GM19043 (cell line): Measurements from ENCODE around the gene ACVR1.

ENCODE experiments used
- ATAC-seq: cut with Tn5 transposase; IDR thresholded peaks from one replicate; pipeline ENCODE4 v1.9.1; 2021; ENCODE audit warnings: low read depth; ENCODE audit not compliant: unreplicated experiment

The ACVR1 gene

DNA sequence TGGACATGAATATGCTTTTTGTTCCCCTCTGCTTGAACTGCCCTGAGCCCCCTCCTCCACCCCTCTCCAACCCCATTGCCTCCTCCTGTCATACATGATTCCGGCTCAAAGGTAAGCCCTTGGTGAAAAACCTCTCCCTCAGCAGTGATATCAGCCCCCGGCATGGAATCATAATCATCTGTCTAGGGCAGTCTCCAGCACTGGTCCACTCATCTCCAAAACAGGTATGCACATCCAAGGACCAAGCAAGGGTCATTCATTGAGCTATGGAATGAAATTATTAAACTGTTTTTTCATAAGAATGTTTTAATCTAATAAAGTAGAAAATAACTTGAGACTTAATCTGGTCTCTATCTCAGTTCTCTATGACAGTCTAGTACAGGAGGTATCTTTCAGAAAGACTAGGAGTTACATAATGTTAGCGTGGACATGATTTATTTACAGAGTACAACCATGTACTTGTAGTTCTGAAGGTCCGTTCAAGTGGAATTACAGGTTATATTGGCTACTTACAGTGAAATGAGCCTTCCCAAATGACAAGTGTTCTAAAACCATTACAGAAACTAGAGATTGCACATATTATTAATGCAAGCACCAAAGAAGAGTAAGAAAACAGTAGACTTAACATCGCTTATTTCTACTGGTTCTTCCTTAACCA lies 75.2 kb downstream of the ACVR1 start:
- no peak for ATAC-seq

DNA sequence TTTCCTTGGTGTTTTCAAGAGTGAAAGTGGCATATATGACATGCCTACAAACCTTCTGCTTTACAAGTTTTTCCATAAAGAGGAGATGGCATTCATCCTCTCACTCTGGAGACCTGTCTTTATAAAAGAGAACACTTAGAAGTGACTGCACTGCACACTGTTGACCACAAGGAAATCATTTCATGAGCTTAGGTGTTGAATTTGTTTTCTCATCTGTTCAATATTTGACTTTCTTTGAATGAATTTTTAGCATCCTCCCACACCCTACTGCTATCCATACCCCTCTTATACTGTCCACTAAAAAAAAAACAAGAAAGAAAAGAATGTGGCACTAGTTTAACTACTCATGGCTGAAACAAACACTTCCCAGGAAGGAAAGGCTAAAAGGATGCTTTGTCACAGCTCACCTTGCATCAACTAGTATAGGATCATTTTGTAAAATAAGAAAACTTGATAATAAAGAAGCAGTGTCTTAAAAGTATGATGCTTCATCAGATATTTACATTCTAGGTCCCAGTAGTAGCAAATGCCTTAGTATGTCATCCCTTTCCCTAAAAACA lies 83.0 kb downstream of the ACVR1 start:
- ATAC-seq: no peak

DNA sequence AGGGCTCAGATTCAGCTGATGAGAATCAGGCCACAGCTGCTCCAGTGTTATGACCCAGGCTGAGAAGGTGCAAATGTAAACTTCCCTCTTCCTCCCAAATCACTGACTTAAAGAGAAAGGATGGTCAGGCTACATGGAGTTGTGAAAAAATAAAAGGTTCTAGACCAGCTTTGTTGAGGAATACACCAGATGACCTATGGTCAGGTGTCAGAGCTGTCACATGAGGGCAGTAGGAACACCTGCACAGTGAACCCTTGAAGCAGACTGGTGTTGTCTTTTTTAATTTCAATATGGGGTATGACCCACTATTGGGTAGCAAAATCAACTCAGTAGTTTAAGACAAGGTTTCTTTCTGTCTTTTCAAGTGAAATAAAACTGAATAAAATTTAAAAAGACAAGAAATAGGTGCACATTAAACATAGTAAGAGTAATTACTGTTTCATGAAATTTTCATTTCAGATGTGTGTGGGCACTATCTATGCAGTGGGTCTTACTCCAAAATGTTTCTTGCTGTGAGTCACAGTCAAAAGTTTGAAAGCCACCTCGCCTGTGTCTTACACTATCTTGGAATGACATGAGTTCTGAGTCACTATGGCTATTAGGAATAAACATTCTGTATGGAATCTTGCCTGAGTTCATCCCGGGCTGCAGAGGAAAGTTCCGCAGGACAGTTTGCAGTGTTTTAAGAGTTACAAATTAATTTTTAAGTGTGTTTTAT lies 83.6 kb downstream of the ACVR1 start:
- no peak for ATAC-seq

DNA sequence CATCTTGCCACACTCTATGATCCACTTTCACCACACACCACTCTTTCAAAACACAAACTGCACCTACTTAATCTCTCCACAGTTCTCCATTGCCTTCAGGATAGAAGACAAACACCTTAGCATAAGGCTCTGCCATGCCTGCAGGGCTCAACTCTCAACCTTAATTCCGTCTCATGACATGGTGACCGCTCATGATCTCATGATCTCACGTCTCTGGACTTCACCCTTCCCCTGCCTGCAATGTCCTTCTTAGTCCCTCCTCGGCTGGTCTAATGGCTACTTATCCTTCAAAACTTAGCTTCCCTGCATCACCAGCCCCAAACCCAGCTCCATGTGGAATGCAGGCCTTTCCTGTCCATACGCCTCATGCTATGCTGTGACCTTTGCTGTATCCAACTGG lies 85.3 kb downstream of the ACVR1 start:
- ATAC-seq: no peak

DNA sequence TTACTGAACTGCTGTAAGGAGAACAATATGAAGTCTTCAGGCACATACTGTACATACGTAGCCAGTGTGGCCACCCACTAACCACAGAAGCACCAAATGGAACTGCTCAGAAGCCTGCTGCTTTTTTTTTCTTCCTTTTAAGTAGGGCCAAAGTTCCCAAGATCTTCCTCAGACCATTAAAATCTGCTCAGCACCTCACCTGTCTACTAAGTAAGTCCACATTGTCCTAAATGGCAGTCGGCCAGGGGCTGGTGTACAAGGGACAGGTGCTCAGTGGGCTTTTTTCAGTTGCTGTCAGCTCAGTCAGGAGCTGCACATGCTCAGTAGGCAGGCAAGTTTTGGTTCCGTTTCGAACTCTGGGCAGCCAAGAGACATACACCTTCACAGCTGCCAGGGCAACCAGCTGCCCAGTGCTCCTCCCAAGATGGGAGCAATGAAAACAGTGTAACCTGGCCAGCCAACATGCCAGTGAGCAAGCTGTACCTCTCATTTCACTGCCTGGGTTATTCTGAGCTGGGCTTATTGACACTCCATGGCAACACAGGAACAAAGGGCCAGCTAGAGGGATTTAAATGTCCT lies 86.1 kb downstream of the ACVR1 start:
- no peak for ATAC-seq

DNA sequence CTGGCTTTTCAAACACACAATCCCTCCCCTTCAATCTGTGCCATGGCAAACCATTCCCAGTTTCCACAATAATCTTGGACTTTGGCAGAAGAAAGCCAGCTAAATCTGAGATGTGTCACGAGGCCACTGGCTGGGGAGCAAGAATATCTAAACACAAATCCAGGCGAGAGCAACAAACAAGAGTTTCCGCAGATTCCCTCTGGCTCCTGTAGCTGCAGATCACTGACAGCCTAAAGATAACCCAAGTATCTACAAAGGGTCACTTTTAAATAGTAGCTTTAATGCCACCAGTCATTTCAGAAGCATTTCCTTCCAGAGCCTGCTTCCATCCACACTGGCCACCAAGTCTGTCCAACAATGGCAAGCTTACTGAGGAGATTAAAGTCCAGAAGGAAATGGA lies 86.9 kb downstream of the ACVR1 start:
- no peak for ATAC-seq

DNA sequence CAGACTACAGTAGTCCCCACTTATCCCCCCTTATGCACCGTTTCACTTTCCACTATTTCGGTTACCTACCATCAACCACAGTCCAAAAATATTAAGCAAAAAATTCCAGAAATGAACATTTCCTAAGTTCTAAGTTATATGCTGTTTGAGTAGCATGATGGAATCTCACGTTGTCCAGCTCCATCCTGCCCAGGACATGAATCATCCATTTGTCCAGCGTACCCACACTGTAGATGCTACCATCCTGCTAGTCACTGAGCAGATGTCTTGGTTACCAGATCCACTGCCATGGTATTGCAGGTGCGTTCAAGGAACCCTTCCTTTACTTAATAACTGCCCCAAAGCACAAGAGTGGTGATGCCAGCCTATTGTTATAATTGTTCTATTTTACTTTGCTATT lies 87.9 kb downstream of the ACVR1 start:
- no peak for ATAC-seq

DNA sequence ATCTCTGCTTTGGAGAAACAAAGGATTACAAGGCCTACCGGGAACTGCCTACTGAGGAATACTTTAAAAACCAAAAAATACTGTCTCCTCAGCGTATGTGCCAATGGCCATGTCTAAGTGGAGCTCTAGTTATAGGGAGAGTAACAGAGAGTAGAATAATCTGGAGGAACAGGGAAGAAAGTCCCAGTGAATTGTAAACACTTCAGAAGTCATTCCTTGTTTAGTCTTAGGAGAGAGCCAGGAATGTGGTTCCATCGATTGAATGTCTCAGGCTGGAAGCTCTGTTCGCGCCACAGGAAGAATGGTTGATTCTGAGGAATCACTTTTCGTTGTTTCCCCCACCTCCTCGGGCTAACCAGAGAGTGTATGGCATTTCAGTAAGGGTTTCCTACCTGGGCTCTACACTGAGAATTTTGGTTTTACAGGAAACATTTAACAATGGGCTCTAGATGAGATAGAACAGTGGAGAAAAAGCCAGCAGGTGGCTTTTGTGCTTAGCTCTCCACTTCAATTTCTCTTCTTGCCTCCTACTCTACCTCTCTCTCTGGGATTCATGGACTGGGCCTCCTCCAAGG lies 88.7 kb downstream of the ACVR1 start:
- no peak for ATAC-seq

DNA sequence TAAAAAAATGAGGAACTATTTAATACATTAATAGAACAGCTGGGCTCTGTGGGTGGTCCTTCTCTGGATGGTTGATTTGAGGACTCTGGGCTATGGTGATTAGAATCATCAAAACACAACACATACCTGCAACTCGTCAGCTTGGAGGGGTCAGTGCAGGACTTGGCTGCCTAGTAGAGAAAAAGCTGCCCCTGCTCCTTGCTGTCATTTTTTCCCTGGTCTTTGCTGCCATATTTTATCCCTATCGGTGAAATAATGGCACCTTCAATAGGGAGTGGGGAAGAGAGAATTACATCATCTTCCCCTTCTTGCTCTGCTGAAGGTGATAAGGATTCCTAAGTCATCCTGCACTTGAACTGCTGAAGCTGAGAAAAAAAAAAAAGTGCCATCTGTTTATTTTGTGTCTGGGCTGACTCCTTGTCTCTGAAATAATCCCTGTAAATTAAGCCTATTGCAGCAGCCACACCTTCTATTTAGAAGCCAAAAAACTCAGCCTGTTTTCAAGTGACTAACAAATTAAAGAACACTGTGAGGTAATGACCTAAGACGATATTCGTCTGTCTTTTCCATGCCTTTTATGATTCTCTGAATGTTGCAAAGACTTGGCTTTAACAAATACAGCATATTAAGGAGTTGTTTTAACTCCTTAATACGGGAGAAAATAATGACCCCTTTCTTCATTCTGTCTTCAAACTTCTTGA lies 89.3 kb downstream of the ACVR1 start:
- no peak for ATAC-seq

DNA sequence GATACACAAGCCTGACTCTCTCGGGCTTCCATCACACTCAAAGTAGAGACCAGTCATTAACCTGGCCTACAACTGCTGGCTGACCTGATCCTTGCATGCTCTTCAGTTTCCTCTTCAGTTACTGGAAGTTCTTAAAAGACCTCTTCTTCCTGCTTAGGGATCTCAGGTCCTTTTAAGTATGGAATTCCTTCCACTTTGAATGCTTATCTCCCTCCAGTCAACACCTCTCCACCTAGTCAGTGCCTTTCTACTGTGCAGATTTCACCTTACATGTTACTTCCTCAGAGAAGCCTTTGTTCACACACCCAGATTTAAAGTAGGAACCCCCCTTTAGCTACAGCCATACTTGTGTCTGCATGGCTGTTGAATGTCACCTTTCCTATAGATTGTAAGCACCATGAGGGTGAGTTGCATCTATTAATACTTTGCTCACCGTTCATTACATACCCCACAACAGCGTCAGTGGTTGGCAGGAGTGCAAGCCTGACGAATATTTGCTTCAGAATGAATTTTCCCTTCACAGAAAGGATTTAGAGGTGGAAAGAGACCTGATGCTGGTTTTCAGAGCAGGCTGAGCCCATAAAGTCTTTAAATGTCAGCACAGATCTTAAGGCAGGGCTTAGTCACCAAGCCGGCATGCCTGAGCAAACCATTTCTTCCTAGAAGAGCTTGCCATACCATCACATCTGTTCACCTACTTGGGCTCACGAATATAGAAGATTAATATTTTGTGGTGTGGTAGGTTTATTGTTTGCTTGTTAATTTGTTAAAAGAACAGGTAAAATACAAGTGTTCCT lies 90.1 kb downstream of the ACVR1 start:
- no peak for ATAC-seq

DNA sequence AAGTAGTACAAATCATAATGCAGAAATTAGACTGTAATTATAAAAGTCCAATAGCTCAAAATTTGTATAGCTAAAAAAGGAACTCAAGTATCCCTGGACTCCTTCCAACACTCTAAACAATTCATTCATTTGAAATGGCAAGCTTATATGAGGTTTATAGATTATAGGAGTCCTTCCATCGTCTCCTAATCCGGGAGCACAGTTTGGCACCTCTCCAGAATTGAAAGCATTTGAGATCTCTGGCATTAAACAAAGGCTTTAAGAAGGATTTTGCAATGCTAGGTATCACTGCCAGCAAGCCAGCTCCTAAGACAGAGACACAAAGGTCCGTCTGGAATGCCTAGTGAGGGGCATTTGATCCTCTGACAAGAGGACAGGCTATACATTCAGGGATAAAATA lies 90.9 kb downstream of the ACVR1 start:
- no peak for ATAC-seq

DNA sequence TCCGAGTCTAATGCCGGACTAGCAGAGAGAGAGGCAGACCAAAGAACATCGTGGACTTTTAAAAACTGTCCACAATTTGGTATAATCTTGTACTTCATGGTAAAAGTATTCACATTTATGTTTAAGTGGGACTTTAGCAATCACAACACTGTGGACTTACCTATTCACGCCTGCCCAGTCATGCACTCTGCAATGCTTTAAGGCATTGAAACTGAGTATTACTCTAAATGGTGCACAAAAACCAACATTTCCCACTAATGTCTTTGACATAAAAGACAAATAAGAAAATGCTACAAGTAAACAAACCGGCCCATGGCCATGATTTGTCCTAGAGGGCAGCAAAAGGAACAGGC lies 91.3 kb downstream of the ACVR1 start:
- no peak for ATAC-seq

DNA sequence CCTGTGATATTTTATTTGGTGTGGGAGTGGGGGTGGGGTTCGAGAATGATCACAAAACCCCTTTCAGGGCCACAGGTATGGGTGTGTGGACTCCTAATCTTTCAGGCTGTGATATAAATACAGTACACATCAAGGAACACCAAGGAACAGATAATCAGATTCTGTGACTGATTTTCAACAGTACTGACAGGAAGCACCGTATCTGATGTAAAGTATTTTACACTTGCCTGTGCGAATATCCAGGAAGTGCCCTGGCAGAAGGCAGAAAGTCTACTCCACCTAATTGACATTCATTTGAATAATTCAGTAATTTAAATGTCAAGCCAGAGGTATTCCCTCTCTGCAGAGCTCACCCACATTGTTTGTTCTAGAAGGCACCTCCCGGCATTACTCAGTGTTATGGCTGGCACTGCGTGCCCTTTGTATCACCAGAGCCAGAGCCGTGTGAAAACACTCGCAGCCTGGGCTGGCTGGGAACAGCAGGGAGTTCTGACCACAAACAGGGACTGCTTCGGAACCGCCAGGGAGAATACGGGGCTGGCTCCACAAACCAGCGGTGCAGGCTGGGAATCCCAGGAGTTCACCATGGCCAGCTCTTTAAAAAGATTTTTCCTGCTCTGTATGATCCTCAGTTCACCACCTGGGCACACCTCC lies 91.8 kb downstream of the ACVR1 start:
- ATAC-seq: no peak

DNA sequence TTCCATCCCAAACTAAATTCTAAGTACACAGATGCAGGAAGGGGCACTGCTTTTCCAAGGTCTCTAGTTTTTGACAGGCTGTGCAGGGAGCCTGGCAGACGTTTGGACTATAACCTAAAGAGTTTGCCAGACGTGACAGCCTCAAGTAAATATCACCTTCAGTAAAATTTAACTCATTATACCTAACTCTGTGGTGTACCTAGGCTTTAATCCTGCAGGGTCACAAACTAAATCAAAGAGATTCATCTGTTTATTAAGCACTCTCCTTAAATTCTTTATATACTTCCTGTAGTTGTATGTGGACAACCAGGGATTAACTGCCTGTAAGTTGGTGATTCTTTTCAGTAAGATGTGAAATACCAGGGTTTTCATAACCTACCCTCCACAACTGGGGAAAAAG lies 92.9 kb downstream of the ACVR1 start:
- ATAC-seq: no peak

DNA sequence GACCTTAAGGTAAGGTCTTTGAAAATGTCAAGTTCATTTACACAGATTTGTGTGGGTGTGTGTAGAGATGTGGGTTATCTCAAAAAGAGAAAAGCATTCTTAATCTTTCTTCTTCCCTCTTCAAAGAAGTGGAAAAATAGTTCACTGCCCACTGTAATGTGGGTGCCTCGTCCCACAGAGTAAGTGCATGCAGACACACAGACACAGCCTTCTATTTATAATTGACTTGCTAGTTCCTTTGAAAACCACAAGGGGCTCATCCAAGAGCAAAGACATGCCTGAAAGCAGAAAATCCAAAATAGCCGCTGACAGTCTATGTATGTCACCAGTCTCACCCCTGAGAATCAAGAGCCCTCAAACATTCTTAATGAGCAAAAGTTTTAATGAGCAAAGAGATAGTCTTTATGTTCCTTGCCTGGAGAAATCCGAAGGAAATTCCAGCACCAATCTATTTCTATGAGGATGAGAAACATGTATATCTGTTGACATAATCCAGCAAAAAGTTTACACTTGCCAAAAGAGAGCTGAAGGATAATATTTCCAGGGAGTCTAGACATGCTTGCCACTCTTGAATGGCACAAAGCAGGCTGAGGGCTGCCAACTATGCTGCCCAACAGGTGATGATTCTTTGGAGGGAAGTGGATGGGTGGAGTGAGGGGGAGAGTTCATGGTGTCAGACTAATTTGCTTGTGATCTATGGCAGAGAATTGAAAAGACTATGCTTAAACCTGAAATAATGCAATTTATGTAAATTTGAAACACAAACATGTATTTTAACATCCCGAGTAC lies 93.9 kb downstream of the ACVR1 start:
- no peak for ATAC-seq

DNA sequence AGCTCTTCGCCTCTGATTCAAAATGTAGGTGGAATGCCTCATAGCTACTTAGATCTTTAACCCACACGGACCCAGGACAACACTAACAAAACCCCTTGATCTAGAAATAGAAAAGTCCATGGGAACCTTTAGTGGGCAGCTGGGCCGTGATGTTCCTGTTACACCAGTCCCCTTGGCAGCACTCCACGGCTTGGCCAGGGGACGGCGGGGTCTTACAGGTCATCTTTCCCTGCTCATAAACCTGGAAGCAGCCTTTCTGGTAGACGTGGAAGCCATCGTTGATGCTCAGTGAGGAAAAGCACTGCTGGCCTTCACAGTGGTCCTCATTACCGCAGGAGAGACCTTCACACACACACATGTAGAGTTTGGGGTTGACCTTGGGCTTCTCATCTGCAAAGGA lies 95.9 kb downstream of the ACVR1 start:
- ATAC-seq: no peak

DNA sequence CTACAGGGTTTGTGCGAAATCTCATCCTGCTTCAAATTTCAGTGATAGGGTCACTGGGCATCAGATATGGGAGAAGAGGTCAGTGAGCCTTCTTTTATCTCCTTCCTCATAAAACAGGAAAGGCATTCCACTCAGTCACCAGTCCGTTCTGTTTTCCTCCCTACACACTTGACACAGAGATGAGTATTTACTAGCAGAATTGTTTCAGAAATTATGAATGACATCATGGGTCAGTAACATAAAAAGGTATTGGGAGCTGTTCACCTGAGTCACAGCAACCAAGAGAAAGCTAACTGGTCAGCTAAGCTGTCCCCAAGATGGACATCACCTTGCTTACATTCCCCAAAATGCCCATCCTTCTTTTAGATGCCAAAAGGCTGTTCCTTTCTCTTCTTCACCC lies 96.3 kb downstream of the ACVR1 start:
- no peak for ATAC-seq

DNA sequence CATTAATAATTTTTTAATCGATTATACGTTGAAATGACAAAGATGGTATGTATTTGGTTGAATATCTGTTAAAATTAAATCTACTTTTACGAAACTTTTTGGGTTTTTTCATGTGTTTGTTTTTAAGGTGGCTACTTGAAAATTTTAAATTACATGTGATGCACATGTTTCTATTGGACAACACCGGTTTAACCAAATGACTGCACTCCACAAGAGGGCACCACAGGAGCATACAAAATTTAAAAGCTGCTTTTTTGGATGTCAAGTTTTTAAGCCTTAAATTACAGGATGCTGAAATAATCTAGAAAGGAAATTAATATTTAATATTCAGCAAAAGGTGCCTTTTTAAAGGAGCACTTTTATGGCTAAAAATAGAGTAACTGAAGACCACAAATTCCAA lies 98.7 kb downstream of the ACVR1 start:
- ATAC-seq: no peak

DNA sequence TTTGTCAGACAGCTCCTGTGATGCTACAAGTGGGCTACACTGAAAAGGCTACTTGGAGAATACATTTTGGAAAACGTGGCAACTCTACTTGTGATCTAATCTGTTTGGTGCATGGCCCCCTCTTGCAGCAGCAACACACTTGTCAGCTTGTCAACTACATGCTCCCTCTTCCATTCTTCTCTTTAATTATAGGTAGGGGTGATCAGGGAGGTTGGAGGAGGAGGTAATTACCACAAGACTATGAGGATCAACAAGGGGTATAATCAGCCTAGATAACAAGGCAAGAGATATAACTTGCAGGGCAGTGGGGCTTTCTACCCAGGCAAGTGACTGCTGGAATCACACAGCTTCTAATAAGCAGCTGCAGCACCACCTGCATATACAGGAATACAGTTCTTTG lies 104.9 kb downstream of the ACVR1 start:
- no peak for ATAC-seq
